NCI-H2171 (cell line): ENCODE measurements around the gene KIF20B.
"Not testable (repeated sequence)": the region's sequence is repeated elsewhere in the genome, so short reads cannot be mapped to it uniquely, and the experiment has no call there.

Experiments used
- DNase-seq: peaks from one replicate; lab custom pipeline; 2025; lab: John Stamatoyannopoulos, UW

Gene KIF20B

DNA sequence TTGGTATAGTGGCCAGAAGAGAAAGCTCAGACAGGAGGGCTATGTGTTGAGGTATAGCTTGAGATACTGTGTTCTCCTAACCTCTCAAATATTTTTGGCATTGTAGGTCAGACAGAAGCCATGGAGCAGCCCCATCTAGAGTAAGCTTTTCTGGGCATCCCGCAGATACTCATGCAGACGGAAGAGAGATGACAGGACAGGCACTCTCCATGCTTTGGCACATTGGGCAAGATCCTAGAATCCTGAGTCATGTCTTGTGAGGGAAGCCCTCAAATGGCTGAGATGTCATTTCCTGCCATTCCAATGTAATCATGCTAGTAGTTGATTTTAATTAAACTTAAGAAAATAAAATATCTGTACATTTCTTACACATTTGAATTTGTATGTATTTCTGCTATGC, 16.8 kb upstream of the KIF20B start:
- no peak for DNase-seq

DNA sequence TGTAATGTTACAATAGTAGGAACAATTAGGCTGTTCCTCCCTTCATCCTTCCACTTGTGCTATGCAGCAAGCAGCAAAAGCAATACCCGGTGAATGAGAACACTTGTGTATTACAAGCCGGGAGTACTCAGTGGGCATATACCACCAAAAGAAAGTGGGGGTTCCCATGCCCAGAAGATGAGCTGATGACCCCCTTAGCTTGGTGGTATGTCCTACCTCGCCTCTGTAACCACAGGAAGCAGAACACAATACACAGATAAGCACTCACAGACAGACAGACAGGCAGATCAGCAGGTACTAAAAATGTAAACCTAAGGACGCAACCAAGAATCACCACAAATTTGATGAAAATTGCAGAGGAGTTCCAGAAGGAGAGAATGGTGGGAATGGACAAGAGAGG, 15.5 kb upstream of the KIF20B start:
- no peak for DNase-seq

DNA sequence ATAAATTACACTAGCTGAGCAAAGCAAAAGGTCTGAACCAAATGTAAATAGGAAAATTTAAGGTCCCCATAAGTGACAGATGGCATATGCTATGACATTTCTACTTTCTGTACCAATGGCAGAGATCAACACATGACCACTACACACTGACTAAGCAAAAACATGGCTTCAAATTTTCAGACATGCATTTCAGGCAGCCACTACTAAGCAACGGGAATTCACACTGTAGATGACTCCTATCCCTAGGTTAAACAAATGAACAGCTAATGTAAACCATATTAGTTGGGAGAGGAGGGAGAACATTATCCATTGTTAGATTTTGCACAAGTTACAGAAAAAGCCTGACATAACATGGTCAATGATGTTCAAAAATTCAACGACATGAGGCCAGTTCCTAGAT, 11.4 kb upstream of the KIF20B start:
- DNase-seq: no peak

DNA sequence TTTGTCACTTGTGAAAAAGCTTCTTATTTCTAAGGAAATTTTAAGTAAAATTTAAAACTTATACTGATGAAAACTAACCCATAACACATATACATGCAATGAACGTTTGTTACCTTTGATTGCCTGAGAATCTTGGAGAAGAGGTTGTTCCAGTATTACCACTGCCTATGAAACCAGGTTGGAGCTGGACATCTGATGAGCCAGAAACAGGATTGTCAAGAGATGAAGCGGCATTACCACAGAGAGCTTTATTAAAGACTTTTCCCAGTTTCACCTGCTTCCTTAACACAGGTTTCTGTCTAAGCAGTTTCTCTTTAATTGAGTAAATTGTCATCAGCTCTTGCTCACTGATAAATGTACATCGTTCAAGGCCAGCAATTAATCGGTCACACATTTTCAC, 9.0 kb upstream of the KIF20B start:
- no peak for DNase-seq

DNA sequence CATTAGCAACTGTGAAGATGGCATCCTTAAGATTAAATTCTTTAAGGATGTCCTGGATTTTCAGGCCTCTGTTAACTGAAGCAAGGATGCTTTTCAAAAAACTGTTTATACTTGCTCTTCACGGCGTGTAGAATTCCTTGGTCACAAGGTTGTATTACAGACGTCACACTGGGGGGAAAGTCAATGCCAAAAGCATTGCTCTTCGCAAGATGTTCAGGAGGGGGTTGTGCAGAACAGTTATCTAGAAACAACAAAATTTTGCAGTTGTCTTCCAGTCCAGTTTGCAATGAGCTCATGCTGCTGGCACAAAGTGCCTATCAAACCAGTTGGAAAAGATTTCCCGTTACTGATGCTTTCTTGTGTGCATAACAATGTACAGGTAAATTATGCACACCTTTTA, 8.2 kb upstream of the KIF20B start:
- no peak for DNase-seq

DNA sequence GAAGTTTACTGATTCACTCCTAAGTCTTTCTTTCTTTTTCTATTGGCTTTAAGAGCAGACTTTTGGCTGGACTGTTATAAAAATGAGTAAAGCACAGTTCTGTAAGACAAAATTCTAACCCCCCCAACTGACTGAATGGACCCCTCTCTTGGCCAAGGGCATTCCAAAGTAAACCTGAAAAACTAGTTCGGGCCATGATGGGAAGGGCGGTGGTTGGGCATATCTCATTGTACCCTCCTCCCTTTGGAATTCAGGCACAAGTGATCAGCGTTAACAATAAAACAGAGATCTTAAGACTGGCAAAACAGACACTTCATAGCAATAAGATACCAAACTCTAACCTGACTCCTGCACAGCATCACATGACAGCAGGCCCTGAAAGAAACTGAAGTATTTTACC, 6.1 kb upstream of the KIF20B start:
- no peak for DNase-seq

DNA sequence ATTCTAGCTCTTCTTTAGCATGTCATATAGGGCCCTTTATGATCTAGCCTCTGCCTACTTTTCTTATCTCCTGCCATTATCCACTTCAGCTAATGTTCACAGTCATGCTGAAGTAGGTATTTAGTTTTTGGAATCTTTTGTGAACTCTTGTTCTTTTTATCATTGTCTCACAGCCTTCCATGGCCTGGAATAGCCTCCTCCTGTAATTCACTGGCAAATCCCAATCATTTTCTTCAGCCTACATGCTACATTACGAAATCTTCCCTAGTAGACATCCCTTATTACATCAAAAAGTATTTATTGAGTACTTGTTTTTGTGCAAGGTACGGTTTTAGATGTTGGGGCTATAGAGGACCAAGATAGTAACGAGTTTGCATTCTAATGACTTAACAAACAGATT, 3.4 kb upstream of the KIF20B start:
- no peak for DNase-seq

DNA sequence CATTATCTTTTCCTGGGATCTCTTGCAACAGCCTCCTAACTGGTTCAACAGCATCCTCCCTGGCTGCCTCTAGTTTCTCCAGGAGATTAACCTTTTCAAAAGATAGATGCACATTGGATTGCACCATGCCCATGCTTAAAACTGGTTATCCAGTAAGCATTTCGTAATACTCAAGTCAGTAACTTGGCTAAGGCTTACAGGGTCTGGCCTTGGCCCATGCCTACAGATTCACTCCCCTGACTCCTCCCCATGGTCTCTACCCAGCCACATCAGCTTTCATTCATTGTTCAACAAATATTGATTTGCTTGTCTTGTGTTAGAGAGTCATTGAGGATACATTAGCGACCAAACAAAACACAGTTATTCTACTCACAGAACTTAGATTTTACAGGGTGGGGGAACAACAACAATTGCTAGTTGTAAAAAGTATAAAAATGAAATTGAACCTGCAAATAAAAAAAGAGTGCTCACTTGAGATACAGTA, 1.8 kb upstream of the KIF20B start:
- DNase-seq: no peak

DNA sequence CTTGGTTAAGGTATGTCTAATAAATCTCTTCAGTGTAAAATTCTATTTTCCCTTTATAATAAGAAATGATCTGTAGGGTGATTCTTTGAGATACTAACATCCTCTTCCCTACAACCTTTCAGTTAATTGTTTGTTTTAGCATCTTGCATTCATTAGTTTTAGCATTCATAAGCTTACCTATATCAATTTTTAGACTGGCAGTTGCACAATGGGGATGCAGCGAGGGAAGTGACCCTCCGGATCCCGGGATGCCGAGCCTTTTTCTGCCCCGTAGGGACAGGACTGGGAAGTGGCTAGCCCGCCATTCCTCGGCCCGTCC, 508 bp upstream of the KIF20B start:
- no peak for DNase-seq

DNA sequence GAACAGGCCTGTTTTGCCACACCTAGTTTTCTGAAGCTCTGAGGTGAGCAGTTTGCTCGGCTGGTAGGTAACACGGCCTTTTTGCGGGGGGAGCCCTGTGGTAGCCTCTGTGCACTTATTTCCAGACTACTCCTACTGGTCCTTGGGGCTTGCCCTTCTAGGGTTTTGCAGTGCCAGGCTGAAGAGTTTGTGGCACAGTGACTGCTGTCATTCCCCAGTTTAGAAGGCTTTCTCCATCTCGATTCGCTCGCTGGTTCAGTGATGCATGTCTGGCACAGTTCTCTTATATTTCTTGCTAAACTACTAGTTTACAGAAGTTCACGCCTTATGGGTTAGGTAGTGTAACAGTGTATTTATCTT, 711 bp downstream of the KIF20B start:
- no peak for DNase-seq

DNA sequence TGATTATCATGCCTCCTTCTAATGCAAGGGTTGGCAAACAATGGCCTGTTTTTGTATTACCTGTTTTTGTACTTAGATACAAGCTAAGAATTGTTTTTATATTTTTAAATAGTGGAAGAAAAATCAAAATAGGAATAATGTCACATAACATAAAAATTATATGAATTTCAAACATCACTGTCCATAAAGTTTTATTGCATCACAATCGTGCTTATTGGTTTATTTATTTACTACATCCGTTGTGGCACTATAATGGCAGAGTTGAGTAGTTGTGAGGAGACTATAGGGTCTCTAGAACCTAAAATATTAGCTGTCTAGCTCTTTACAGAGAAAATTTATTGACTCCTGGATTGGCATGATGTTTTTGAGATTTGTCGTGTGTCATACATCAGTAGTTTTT, 4.1 kb downstream of the KIF20B start:
- no peak for DNase-seq

DNA sequence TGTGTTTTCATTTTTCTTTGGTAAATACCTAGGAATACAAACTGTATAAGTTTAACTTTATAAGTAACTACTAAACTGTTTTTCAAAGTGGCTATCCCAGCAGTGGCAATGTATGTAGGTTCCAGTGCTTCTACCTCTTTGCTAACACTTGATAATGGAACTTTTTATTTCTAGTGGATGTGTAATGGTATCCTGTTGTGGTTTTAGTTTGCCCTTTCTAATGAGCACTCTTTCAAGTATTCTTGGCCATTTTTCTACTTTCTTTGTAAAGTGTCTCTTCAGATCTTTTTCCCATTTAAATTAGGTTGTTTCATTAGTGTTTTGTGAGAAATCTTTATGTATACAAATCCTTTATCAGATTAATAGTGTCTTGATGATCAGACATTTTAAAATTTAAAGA, 4.6 kb downstream of the KIF20B start:
- no peak for DNase-seq

DNA sequence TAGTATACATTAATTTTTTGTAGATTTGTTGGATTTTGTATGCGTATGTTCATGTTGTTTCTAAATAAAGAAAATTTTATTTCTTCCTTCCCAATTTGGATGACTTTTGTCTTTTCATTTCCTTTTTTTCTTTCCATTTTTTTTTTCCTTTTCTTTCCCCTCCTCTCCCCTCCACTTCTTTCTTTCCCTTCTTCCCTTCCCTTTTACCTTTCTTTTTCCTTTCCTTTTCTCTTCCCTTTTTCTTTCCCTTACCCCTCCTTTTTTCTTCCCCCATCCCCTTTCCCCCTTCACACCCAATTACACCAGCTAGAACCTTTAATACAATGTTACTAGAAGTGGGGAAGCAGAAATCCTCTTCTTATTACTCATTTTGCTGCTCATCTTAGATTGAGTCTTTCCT, 6.0 kb downstream of the KIF20B start:
- no peak for DNase-seq

DNA sequence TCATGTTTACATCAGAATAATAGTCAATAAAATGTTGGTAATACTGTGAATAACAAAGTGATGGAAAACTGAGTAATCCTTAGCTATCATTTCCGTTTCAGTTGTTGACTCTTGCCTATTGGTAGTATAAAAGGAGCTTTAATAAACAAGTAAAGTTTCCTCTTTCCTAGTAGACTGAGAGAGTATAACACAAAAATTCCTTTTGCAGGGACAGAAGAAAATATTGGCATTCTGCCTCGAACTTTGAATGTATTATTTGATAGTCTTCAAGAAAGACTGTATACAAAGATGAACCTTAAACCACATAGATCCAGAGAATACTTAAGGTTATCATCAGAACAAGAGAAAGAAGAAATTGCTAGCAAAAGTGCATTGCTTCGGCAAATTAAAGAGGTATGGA, 9.4 kb downstream of the KIF20B start:
- DNase-seq: no peak

DNA sequence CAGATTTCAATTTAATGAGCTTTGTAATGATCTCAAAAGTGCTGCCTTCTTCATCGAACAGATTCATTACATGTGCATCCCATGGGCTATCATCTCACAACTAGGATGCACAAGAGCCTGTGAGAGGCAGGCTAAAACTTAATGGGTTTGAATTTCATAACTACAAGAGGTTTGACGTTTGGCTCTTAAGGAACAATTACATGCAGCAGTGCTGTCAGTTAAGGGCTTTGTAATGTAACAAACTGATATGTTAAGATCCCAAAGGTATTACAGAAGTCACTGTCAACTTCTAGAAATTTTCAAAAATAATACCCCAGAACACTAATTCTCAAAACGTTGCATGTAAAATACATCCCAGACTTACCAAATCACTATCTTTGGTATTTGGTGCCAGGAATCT, 33.2 kb downstream of the KIF20B start:
- no peak for DNase-seq

DNA sequence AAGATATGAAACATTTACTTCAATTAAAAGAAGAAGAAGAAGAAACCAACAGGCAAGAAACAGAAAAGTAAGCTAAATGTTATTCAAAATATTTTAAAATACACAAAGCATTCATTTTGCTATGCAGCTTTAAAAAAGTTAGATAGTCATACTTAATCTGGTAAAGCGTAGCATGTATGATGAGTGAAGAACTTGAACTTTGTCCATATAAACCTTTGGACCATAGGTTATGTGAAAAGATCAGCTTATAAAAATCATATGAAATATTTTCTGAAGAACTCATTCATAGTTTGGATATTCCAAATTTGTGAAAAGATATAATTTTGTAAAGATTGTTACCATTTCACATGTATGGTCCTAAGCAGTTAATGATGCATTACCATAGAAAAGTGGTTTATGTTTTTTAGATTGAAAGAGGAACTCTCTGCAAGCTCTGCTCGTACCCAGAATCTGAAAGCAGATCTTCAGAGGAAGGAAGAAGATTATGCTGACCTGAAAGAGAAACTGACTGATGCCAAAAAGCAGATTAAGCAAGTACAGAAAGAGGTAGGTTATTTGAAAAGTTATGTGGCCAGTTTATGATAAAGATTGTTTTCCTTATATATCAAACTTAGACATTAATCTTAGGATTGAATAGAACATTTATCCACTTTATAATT, 37.3 kb downstream of the KIF20B start:
- DNase-seq: no peak

DNA sequence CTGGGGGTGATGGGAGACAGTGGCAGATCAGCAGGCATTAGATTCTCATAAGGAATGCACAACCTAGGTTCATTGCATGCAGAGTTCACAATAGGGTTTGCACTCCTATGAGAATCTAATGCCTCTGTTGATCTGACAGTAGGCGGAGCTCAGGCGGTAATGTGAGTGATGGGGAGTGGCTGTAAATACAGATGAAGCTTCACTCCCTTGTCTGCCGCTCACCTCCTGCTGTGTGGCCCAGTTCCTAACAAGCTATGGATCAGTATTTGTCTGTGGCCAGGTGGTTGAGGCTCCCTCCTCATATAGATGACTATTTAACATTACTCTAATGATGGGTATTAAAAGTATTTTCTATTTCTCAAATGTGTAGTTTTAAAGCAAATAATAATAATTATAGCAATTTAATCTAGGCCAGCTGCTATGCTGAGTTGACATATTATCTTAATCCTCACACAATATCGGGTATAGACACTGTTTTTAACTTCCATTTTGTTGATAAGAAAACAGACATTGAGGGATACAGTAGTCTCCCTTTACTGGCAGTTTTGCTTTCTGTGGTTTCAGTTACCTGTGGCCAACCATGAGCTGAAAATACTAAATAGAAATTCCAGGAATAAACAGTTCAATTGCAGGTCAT, 39.9 kb downstream of the KIF20B start:
- no peak for DNase-seq

DNA sequence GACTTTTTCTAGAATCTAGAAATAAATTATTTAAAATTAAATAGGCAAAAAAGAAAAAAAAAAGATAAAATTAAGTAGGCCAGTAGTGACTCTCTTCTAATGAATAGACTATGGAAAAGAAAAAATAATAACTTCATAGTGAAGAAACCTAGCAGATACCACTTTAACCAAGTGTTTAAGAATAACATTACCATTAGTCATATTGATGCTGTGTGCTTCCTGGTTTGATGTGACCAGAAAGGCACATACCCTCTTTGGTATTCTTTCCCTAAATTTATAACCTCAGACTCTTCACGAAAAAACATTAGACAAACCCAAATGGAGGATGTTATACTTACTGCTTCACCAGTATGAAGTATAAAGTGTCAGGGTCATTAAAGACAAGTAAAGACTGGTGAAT, 42.6 kb downstream of the KIF20B start:
- no peak for DNase-seq

DNA sequence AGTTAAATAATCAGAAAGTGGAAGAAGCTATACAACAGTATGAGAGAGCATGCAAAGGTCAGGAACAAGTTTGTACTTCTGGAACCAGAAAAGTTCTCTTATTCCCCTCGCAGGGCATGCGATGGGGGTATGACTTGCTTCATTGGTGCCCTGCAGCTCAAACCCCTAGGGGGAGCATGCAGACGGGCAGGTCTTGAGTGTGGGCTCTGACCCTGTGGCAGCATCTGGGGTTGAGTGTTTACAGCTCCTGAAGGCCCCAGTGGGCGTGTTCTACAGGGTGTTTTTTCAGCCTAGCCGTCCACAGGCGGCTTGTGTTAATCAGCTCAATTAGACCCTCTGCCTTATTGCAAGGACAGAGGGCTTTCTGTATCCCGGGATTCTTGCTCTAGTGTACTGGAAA, 44.5 kb downstream of the KIF20B start:
- DNase-seq: no peak

DNA sequence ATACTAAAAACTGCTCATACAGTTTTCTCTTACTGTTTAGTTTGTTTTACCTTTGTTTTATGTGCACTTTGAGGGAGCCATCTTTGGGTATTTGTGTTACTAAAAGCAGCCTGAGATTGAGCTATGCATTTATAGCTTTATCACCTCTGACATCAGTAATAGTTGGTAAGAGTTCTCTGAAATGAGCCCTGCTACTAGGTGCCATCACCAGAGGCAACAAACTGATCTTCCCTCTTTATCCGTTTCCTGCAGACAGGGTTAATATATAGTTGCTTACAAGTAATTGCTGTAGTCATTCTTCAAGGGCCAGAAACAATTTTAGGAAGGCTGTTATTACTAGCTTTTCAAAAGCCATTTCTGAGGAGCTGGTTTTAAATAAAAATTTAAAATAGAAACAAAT, 49.1 kb downstream of the KIF20B start:
- DNase-seq: no peak

DNA sequence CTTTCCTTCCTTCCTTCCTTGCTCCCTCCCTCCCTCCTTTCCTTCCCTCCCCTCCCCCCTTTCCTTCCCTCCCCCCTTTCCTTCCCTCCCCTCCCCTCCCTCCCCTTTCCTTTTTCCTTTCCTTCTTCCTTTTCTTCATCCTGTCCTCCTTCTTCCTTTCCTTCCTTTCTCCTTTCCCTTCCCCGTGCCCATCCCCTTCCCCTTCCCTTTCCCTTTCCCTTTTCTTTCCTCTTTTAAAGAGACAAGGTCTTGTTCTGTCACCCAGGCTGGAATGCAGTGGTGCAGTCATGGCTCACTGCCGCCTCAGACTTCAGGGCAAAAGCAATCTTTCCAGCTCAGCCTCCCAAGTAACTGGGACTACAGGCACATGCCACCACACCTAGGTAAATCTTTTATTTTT, 54.0 kb downstream of the KIF20B start:
- no peak for DNase-seq

DNA sequence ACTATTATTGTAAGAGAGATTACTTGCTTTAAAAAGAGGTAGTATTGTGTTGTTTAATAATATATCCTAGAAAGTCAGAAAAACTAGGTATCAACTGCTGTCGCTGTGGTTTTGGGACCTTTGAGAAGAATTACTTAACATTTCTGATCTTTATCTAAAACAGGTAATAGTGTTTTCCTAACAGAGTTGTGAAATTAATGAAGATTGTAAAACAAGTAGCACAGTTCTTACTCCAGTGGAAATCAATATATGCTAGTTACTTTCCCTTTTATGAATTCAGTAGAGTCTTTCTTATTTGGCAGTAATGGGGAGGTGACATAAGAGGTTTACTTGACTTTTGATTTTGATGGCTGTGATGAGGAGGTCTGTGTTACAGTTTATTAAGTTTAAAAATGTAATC, 58.1 kb downstream of the KIF20B start:
- DNase-seq: no peak

DNA sequence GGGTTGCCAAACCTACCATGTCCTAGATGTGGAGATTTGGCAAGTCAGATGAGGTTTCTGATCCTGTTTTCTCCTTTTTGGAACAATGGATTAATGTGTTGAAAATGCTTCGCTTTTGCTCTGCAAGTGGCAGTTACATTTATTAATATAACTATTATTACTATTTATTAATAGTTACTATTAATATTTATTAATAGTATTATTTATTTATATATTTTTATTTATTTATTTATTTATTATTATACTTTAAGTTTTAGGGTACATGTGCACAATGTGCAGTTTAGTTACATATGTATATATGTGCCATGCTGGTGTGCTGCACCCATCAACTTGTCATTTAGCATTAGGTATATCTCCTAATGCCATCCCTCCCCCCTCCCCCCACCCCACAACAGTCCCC, 62.3 kb downstream of the KIF20B start:
- not testable (repeated sequence) for DNase-seq

DNA sequence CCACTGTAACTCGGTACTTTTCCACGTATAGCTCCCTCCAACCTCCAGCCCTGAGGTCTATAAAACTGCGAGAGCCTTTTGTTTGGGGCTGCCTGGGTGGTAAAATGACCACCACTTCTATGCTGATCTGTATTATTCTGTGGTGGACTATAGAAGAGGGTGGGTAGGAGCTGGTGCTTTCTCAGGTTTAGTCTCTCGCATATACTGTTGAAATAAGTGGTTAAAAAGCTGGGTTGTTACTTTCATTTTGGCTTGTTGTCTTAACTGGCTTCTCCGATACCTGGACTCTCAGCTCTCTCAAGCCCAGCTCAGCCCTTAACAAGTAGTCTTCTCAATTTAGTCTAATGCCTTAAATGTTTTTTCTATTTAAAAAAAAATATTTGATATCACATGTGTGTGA, 70.3 kb downstream of the KIF20B start:
- no peak for DNase-seq

DNA sequence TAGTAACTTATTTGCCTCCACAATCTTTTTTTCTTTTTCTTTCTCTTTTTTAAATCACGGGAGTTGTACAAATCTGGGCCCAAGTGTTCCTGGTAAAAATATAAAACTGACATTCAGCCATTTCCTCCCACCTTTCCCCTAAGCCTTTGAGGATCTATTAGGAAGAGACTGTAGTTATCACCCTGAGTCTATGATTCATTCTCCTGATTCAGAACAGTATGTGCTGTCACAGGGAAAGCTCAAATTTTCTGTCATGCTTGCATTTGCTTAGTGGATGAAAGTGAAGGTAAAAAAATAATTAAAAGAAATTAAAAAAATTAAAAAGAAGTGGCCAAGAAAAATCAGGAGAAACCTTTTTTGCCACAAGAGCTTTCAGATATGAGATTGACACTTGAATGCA, 71.7 kb downstream of the KIF20B start:
- DNase-seq: no peak
